GM19452 (cell line): ENCODE data around the gene COPB1.
"Not testable (repeated sequence)": the region's sequence is repeated elsewhere in the genome, so short reads cannot be mapped to it uniquely, and the experiment has no call there.

ENCODE experiments used
- ATAC-seq: cut with Tn5 transposase; IDR thresholded peaks from one replicate; pipeline ENCODE4 v1.9.1; 2021; ENCODE audit not compliant: unreplicated experiment

COPB1 gene, protein sequence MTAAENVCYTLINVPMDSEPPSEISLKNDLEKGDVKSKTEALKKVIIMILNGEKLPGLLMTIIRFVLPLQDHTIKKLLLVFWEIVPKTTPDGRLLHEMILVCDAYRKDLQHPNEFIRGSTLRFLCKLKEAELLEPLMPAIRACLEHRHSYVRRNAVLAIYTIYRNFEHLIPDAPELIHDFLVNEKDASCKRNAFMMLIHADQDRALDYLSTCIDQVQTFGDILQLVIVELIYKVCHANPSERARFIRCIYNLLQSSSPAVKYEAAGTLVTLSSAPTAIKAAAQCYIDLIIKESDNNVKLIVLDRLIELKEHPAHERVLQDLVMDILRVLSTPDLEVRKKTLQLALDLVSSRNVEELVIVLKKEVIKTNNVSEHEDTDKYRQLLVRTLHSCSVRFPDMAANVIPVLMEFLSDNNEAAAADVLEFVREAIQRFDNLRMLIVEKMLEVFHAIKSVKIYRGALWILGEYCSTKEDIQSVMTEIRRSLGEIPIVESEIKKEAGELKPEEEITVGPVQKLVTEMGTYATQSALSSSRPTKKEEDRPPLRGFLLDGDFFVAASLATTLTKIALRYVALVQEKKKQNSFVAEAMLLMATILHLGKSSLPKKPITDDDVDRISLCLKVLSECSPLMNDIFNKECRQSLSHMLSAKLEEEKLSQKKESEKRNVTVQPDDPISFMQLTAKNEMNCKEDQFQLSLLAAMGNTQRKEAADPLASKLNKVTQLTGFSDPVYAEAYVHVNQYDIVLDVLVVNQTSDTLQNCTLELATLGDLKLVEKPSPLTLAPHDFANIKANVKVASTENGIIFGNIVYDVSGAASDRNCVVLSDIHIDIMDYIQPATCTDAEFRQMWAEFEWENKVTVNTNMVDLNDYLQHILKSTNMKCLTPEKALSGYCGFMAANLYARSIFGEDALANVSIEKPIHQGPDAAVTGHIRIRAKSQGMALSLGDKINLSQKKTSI

DNA sequence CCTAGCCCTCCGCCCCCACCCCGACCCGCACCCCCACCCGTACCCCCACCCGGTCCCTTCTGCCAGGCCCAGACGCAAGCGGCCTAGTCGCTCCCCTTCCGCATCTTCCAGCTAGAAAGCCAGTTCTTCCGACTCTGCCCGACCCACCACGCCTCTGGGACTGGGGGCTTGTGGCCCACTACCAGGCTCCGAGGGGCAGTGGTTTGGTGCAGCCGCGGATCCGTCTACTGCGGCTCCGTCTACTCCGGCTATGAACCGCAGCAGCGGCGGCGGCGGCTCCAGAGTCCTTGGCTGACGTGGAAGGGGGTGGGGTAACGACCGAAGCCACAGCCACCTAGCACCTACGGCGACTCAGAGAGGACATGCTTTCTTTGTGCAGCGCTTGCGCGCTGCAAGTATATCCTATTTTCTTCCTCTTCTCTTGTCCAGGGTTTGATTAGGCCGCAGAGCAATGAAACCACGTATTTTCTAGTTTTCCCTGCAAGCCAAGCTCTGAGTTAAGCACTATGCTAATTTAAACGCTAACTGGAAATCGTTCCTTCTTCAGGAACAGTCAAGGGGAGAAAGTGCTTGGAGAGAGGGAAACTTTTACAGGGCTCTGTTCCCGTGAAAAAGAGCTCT, at the start of gene COPB1:
Gene COPB1, minus strand, starts transcription at position 252 of the 621 bp plus-strand sequence. CDS start 883 bp downstream, outside the sequence.
- ATAC-seq, result peak; percentile 89

DNA sequence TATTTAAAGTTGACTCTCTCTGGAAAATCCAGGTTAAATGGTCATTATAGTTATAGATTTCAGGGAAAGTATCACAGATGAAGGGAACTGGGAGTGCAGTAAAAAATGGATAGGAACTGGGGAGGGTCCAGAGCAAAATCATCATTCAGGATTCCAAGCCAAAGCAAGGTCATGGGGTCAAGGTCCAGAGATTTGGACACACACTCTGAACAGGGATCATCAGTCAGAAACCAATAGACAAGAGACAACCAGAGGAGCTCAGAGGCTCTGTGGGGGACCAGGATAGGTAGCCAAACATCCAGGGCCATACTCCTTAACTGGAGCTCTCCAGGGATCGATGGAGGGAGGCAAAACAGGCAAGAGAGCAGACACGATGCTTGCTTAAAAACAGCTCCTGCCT, 47.8 kb upstream of the COPB1 start:
- ATAC-seq, result no peak

DNA sequence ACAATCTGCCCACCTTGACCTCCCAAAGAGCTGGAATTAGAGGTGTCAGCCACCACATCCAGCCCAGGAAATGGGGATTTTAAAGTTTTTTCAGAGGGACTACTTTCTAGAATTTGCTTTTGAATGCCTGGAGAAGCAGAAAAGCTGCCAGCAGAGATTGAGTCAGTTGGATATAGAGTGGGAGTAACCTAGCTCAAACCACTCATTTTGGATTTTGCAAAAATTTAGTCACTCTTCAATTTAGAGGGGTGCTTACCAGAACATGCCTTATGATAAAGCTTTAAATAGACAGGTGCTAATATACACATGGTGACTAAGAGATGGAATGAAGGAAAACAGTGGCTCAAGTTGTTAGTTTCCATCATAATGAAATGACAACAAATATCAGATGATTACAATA, 47.1 kb upstream of the COPB1 start:
- no peak for ATAC-seq

DNA sequence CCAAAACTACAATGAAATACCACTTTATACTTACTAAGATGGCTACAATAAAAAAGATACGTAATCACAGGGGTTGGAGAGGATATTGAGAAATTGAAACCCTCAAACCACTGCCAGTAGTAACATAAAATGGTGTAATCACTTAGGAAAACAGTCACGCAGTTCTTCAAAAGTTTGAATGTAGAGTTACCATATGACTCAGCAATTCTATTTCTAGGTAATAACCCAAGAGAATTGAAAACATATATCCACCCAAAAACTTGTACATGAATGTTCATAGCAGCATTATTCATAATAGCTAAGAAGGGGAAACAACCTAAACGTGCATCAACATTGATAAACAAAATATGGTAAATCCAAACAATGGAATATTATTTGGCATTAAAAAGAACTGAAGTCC, 45.0 kb upstream of the COPB1 start:
- ATAC-seq, result peak; percentile 80

DNA sequence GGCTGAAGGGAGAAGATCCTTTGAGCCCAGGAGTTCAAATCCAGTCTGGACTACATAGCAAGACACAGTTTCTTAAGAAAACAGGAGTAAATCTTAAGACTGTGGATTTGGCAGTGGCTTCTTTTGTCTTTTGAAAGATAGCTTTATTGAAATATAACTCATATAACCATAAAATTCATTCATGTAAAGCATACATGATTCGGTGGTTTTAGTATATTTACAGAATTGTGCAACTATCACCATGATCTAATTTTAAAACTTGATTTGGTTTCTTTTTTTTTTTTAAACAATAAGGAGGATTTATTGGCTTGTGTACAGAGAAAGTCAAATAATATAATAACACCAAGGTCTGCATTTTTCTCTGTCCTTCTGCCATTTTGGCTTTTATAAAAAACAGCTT, 43.6 kb upstream of the COPB1 start:
- ATAC-seq, result no peak

DNA sequence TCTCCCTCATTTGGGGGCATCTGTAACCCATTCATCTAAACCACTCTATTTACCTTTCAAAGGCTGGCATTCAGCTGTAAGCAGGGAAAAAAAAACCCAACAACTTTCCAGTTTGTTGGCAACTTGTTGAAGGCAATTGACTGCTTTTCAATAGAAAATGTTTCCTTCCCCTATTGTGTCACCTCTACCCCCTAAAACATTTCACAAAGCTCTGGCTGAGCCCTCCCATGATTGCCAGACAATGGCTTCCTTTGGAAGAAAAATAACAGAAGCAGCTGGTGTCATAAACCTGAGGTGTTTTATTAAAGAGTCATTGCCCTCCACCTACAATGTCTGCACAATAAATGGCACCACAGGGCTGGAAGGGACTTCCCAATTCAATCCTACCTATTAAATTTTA, 42.7 kb upstream of the COPB1 start:
- no peak for ATAC-seq

DNA sequence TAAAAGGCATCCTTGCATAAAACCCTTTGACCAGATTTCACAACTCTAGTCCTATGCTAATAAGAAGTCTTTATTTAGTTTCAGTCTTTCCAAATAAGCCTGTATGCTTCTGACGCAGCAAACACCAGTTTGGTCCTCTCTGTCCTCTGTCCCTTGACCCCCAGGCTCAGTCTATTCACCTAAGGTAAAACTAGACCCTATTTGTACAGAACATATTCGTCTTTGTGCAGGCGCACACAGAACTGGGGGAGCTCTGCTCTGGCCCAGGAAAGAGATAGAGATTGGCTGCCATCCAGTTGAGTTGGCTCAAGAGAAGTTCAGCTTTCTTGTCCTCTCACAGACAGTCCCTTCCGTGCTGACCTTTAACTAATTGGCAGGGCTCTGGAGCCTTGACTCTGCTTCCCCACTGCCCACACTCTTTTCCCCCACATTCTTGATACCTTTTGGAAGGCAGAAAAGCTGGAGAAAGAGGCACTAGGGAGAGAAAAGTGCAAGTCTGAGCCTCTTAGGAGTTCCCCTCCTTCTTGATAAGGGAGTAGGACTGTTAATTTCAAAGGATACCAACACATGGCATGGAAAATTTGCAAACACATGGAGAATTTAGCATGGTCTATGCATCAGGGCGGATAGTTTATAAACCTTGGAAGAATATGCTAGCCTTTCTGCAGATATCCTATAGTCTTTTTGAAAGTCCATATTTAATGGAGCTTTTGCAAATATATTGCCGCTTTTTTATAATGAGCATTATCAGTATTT, 41.8 kb upstream of the COPB1 start:
- no peak for ATAC-seq

DNA sequence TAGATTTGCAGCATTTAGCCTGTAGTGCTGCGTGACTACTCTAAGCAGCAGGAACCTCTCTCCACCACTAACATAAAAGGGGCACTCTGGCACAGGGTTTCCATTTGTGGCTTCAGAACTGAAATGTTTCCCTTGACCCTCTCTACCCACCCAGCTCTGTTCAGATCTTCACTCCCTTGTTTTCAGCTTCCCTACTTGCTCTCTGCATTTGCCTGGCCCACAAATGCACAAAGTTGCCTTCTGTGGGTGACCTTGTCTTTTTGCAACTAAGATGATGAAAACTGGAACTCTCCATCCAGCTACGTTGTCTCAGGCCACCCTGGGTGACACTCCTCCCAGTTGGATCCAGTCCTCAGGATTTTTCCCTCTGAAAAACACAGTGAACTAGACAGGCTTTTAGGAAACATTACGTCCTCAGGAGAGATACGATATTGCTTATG, 40.4 kb upstream of the COPB1 start:
- ATAC-seq, result no peak

DNA sequence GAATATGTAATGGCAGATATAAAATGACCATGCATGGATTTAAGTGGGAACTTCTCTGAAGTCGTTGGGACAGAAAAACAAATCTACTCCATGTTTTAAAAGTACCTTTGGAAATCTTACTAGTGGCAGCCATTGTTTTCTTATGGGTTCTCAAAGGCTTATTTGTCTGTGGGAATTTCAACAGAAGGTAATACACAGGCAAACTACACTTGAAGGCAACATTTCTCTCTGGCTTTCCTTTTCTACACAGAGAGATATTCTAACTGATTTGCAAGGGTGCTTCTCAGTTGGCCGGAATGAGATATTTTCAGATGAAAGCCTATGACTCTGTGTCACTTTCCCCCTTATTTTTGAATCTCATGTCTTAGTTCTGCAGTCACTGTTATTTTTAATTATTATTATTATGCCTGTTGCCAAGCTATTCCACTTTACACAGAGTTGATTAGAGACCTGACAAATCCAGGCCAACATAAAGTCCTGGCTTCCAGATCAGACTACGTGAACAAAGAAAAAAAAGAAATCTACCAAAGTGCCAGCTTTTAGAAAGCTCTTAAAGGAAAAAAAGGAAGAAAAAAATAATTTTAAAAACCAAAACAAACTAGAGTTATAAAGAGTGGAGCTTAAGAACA, 39.4 kb upstream of the COPB1 start:
- no peak for ATAC-seq

DNA sequence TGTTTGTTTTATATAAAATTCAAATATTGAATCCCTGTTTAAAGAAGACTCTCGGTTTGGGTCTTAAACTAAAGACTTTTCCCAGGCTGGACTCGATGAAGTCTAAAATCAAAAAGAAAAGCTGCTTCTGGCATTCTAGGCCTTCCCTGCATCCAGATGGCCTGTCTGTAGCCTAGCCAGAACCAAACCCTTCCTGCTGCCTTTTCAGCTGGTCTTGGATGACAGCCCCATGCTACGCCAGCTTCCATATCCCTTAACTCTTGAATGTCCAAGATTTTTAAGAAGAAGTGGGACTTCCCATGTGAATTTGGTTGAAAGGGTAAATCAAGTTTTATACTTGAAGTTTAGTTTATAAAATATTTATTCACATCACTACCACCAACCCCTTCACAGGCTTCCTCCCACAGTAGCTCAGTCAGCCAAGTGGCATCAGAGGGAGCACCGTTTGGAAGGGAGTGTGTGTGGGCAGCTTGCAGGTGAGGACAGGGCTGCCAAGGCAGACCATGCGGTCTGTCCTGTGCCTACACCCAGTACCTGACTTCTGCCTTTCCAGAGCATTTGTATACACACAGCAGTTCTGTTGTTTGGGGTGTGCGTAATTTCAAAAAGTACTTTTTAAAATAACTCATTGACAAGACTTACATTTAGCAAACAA, 38.8 kb upstream of the COPB1 start:
- no peak for ATAC-seq

DNA sequence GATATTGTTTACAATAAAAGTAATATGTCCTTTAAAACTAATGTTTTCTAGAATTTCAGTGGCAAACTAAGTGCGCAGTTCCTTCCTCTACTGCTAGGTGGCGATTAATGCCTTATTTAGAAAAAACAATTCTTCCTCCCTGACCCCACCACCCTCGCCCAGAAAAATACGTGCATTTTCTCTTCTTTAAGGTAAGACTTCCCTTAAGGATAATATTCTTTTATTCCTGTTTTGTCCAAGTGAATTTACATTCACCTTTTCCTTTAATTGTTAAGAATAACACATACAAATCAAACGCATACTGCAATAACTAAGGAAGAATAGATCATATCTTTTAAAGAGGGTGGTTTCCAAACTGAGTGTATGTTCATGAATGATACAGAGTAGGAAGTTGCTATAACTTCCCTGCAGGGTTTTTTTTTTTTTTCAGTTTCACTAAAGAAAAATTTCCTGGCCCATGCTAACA, 37.6 kb upstream of the COPB1 start:
- ATAC-seq, result peak; percentile 70

DNA sequence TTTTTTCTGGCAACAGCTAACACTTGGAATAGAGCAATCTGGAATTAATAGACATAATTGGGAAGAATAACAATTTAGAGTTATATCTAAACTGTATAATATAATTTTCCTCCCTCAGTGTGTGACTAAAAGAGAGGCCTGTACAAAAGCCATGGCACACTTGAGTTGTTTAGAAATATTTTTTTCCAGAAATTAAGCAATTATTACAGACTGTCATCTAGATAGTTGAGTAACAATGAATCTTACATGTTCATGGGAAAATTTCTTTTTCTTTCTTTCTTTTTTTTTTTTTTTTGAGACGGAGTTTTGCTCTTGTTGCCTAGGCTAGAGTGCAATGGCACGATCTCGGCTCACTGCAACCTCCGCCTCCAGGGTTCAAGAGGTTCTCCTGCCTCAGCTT, 35.6 kb upstream of the COPB1 start:
- not testable (repeated sequence) for ATAC-seq

DNA sequence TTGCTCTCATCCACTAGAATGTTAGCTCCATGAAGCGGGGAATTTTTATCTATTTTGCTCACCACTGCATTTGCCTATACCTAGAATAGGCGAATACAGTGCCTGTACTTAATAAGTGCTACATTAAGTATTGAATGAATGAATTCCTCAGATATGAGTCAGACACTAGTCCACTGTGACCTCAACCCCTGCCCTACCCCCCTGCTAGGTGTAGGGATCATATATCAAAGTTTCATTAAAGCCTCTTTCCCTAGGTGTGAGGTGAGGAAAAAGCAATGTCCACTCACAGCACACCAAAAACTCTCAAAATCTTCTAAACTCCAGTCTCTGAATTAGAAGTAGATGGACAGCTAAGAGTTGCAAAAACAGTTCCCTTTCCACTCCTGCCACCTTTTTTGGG, 30.3 kb upstream of the COPB1 start:
- no peak for ATAC-seq

DNA sequence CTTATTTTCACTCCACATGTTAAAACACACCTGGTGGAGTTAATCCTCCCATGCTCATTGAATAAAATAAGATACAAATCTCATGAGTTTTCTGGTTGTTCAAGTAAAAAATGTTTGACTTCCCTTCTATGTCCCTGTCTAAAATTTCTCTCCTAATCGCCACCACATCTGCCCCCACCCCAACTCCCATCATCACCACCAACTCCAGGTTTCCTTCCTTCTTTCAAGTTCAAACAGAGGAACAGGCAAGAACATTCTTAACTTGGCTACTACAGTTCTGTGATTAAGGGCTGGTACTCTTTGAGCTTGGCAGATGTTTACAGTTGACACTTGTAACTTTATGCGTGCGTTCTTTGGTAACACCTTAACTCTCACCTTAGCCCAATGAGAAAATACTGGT, 29.7 kb upstream of the COPB1 start:
- no peak for ATAC-seq

DNA sequence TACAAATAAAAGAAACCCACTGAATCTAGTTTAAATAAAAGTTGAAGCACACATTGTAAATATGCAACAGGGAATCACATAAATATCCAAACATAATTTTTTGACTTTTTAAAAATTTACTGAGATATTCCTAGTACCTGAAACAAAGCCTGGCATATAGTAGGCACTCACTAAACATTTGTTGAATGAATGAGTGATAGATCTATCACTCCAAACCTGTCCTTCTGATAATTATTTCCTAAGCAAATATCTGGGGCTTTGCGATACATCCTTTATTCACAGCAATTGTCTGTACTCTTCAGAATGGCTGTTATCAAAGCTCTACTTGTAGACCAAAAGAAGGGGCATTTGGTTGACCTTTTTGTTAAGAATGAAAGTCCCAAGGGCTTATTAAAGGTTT, 23.2 kb upstream of the COPB1 start:
- no peak for ATAC-seq

DNA sequence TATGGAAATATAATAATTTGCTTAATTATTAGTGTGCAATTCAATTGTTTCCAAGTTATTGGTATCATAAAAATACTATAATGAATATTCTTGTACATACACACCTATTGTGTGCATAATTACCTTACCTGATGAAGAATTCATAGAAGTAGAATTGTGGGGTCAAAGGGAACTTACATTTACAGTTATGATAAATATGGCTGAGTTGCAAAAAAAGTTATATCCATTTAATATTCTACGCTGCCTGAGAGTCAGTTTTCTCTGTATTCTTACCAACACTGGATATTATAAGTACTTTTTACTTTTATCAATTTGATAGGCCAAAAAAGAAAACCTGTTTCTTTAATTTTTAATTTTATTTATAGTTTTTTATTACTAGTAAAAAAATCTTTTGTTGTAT, 22.6 kb upstream of the COPB1 start:
- no peak for ATAC-seq

DNA sequence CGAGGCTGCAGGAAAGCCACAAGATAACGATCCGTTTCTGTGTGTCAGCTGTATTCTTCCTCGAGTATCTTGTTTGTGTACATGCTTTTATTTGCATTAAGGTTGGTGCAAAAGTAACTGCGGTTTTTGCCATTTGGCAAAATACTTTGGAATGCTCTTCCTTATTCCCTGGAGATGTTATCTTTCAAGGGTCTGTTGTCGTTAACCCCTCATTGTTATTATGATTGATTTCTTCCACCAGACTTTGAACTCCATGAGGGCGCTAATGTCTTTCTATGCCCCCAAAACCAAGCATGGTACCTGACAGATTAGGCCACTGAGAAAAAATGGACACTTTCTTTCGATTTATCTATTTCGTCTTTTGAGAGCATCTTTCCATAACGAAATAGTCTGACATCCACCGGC, 21.1 kb upstream of the COPB1 start:
- ATAC-seq, result no peak

DNA sequence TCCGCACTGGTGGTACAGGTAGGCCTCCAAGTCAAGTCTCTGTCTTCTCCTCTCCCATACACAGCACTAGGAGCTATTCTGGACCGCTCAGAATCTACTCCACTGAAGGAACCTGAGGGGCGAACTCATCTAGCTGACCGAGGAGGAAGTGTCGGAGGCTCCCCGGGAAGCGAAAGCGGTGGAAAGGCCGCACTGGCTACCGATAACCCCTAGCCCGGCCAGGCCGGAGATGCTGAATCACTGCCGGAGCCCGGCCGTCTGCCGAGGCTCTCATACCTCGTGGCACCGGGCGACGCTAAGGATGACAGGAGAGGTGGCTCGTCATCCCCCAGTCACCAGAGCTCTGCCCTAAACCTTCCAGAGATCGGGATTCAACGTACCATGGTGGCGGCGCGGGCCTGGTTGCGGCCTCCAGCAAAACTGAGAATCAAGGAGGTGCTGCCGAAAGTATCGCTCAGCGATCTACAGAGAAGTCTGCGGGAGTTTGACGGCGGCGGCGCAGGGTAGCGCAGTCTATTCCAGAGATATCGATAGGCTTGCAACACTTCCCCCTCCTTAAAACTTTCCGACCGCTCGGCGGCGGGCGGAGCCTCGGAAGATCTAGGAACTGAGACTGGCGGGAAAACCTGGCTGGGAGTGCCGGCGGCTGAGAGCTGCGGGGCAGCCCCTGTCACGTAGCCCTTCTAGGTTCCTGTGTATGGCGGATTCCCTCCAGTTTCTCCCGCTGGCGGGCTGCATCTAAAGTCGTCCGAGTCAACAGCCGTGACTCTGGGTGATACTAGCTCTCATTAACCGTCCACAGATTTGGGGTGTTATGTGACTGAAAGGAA, 20.5 kb upstream of the COPB1 start, which contains the start of gene PSMA1:
Gene PSMA1, minus strand, starts transcription at position 470 of the 830 bp plus-strand sequence. Its CDS starts 87 bp downstream, at position 383.
- peak; percentile 92 for ATAC-seq

DNA sequence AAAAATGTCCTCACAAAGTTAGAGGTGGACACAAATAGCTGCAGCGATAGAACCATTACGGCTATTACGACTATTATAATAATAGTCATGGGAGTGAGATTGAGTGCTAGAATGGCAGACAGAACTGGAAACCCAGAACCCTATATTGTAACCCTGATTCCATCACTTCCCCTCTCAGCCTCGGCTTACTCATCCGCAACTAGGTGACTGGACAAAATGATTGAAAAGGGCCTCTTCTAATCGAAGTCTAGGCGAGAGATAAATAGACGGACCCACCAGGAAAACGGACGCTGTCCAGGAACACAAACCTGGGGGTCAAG, 19.9 kb upstream of the COPB1 start:
- peak; percentile 1 for ATAC-seq
